Measurements from ENCODE around the gene RPGR.
A peak's percentile ranks its signal among the peaks of the same experiment; 100 is the strongest.

RPGR gene

GRCh38 chrX:38356401-38356800 is 29.1 kb upstream of the RPGR start:
- H3K36me3 ChIP-seq (ENCODE audit: control insufficient read depth, insufficient read depth, low read length): no peaks in the 10 kb centered on the region
- no peak overlapping the region for H3K27ac ChIP-seq (ENCODE audit: low read depth, low read length)
- H3K27me3 ChIP-seq (ENCODE audit: control insufficient read depth, insufficient read depth, low read length): no peaks in the 10 kb centered on the region
- no peak overlapping the region for H3K9ac ChIP-seq (ENCODE audit: low read length)
- no peak overlapping the region for H3K4me3 ChIP-seq (ENCODE audit: low read depth, low read length)
- H3K4me1 ChIP-seq (ENCODE audit: control insufficient read depth, insufficient read depth, low read length): no peaks in the 10 kb centered on the region
- H3K9me3 ChIP-seq (ENCODE audit: control insufficient read depth, insufficient read depth, low read depth, low read length): no peaks in the 10 kb centered on the region

DNA sequence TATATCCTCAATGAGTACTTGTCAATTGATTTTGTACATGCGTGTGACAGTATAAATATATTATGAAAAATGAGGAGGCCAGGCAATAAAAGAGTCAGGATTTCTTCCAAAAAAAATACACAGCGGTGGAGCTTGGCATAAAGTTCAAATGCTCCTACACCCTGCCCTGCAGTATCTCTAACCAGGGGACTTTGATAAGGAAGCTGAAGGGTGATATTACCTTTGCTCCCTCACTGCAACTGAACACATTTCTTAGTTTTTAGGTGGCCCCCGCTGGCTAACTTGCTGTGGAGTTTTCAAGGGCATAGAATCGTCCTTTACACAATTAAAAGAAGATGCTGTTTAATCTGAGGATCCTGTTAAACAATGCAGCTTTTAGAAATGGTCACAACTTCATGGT is 25.1 kb upstream of the RPGR start, which contains the start of gene OTC:
Gene OTC (plus strand): TSS at position 243 of the 400 bp plus-strand sequence. CDS start 93 bp downstream, at position 336.
- peaks cover 3% of the 10 kb centered on the region; the same call in 1 of the 2 replicates for H3K27me3 ChIP-seq (ENCODE audit: control insufficient read depth, insufficient read depth, low read length)
- peaks cover under 1% of the 10 kb centered on the region; the same call in 1 of the 2 replicates for H3K4me1 ChIP-seq (ENCODE audit: control insufficient read depth, insufficient read depth, low read length)
- H3K4me3 ChIP-seq (ENCODE audit: low read depth, low read length): no peak within 1 kb of the TSS
- no peaks in the 10 kb centered on the region for H3K9me3 ChIP-seq (ENCODE audit: control insufficient read depth, insufficient read depth, low read depth, low read length)
- no peak within 1 kb of the TSS for H3K27ac ChIP-seq (ENCODE audit: low read depth, low read length)
- no peaks in the 10 kb centered on the region for H3K36me3 ChIP-seq (ENCODE audit: control insufficient read depth, insufficient read depth, low read length)
- no peak within 1 kb of the TSS for H3K9ac ChIP-seq (ENCODE audit: low read length)

DNA sequence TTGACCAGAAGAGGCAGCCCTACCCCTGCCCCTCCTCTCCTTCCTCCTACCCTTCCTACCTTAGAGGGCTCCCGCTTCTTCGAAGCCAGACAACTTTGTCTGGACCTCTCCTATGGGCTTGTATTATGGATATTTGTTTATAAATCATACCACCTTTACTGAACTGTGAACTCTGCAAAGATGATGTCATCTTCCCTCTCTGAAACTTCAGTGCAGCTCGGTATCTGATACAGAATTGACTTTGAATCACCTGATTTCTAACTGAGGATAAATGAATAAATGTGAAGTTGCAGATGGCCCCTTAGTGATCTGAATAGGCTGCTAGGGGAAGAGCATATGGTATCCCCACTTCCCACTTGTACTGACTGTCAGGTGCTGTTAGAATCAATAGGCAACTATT is 24.0 kb upstream of the RPGR start:
- H3K27me3 ChIP-seq (ENCODE audit: control insufficient read depth, insufficient read depth, low read length): peaks cover 3% of the 10 kb centered on the region; the same call in 1 of the 2 replicates
- peaks cover 5% of the 10 kb centered on the region; the same call in 1 of the 2 replicates for H3K4me1 ChIP-seq (ENCODE audit: control insufficient read depth, insufficient read depth, low read length)
- H3K27ac ChIP-seq (ENCODE audit: low read depth, low read length): no peak overlapping the region
- H3K4me3 ChIP-seq (ENCODE audit: low read depth, low read length): no peak overlapping the region
- H3K9me3 ChIP-seq (ENCODE audit: control insufficient read depth, insufficient read depth, low read depth, low read length): no peaks in the 10 kb centered on the region
- no peak overlapping the region for H3K9ac ChIP-seq (ENCODE audit: low read length)
- no peaks in the 10 kb centered on the region for H3K36me3 ChIP-seq (ENCODE audit: control insufficient read depth, insufficient read depth, low read length)

DNA sequence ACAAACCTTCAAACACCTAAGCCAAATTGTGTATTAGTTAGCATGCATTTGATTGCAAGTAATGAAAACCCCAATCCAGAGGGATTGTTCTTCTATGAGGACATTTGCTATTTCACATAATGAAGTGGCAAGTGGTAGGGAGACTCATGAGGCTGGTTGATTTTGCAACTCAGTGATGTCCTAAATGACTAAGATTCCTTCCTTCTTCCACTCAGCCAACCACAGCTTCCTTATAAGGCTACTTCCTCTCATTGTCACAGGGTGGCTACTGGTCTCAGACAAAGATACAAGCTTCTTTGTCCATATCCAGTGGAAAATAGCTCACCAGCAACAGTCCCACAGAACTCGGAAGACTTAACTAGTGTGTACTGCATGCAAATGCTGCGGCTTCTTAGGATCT is 19.8 kb upstream of the RPGR start:
- Histone ChIP-seq H3K4me3 (ENCODE audit: low read depth, low read length) (no peak overlapping the region), H3K36me3 (ENCODE audit: control insufficient read depth, insufficient read depth, low read length) (no peaks in the 10 kb centered on the region), H3K4me1 (ENCODE audit: control insufficient read depth, insufficient read depth, low read length) (peaks cover 5% of the 10 kb centered on the region; the same call in 1 of the 2 replicates), H3K27me3 (ENCODE audit: control insufficient read depth, insufficient read depth, low read length) (peaks cover 3% of the 10 kb centered on the region; the same call in 1 of the 2 replicates), H3K27ac (ENCODE audit: low read depth, low read length) (no peak overlapping the region), H3K9me3 (ENCODE audit: control insufficient read depth, insufficient read depth, low read depth, low read length) (no peaks in the 10 kb centered on the region), H3K9ac (ENCODE audit: low read length) (no peak overlapping the region)

DNA sequence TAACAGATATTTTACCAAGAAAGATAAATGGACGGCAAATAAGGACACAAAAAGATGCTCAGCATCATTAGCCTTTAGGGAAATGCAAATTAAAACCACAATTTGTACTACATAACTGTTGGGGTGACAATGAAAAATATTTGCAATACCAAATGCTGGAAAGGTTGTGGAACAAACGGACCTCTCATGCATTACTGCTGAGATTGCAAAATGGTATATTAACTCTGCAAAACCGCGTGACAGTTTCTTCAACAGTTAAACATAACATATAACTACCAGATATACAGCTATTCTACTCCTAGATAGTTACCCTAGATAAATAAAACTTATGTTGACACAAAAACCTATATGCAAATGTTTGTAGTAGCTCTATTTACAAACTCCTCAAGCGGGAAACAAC is 18.8 kb upstream of the RPGR start:
- Histone ChIP-seq H3K36me3 (ENCODE audit: control insufficient read depth, insufficient read depth, low read length) (no peaks in the 10 kb centered on the region), H3K9ac (ENCODE audit: low read length) (no peak overlapping the region), H3K4me3 (ENCODE audit: low read depth, low read length) (no peak overlapping the region), H3K4me1 (ENCODE audit: control insufficient read depth, insufficient read depth, low read length) (peaks cover 5% of the 10 kb centered on the region; the same call in 1 of the 2 replicates), H3K27me3 (ENCODE audit: control insufficient read depth, insufficient read depth, low read length) (peaks cover 3% of the 10 kb centered on the region; the same call in 1 of the 2 replicates), H3K9me3 (ENCODE audit: control insufficient read depth, insufficient read depth, low read depth, low read length) (no peaks in the 10 kb centered on the region), H3K27ac (ENCODE audit: low read depth, low read length) (no peak overlapping the region)

DNA sequence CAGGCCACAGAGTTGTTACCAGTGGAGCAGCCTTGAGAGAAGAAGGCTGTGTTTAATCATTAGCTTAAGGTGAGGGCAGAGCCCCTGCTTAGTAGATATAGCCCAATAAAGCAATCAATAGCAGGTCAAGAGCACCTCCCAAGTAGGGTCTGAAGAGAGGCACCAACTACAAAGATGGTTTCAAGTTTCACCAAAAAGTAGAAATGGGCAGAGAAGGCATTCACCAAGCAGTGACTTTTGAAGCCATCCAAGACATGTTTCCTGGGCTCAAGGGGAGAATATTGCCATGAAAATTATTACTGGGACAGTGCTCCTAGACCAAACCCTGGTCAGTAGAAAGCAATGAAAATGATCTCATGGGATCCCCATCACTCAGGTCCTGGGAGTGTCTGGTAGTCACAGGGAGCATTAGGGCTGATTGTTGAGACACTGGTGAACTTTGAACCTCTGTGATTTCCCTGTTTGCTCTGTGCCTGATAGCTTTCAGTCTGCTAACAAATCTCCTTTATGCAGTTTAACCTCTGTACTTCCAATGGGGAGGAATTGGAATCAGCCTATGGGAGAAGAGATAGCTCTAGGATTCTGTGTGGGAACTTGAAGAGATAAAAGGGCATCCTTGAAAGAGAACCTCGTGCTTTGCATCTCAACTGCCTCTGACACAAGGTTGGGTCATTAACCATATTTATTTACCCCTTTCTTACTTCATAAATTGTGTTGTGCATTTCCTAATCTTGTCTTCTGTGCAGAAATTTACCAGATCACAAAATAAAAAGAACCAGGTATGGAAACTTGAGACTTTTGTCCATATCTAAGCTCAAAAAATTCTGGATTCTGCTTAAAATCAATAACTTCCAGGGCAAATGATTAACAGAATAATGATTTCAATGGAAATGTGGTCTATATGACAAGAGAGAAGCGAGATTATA is 15.8 kb upstream of the RPGR start:
- Histone ChIP-seq H3K4me1 (ENCODE audit: control insufficient read depth, insufficient read depth, low read length) (peaks cover 10% of the 10 kb centered on the region; the same call in 1 of the 2 replicates), H3K4me3 (ENCODE audit: low read depth, low read length) (no peak overlapping the region), H3K36me3 (ENCODE audit: control insufficient read depth, insufficient read depth, low read length) (no peaks in the 10 kb centered on the region), H3K9ac (ENCODE audit: low read length) (no peak overlapping the region), H3K27ac (ENCODE audit: low read depth, low read length) (no peak overlapping the region), H3K27me3 (ENCODE audit: control insufficient read depth, insufficient read depth, low read length) (no peaks in the 10 kb centered on the region; the same call in 1 of the 2 replicates), H3K9me3 (ENCODE audit: control insufficient read depth, insufficient read depth, low read depth, low read length) (no peaks in the 10 kb centered on the region)

DNA sequence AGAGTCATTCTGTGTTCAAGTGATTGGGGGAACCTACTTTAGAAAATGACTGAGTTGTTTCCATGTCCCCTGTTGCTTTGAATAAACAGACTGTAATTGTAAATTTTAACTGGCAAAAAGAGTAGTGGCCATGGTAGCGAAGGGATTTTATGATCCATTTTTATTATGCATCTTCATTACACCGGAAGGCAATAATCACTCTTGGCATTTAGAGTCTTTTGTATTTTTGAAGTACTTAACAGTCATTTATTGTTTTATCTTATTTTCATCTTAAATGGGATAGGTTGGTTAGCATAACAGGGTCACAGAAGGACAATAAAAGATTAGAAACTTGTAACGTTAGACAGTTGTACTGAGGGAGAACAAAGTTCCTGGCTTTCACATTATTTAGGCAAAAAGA is 14.1 kb upstream of the RPGR start:
- Histone ChIP-seq H3K9me3 (ENCODE audit: control insufficient read depth, insufficient read depth, low read depth, low read length) (no peaks in the 10 kb centered on the region), H3K27me3 (ENCODE audit: control insufficient read depth, insufficient read depth, low read length) (no peaks in the 10 kb centered on the region; the same call in 1 of the 2 replicates), H3K4me1 (ENCODE audit: control insufficient read depth, insufficient read depth, low read length) (0 out of 2 replicates have a peak, but pooled peaks cover 5% of the 10 kb centered on the region), H3K27ac (ENCODE audit: low read depth, low read length) (no peak overlapping the region), H3K36me3 (ENCODE audit: control insufficient read depth, insufficient read depth, low read length) (no peaks in the 10 kb centered on the region), H3K4me3 (ENCODE audit: low read depth, low read length) (no peak overlapping the region), H3K9ac (ENCODE audit: low read length) (no peak overlapping the region)

GRCh38 chrX:38336538-38337240 is 9.4 kb upstream of the RPGR start:
- H3K4me3 ChIP-seq (ENCODE audit: low read depth, low read length): no peak overlapping the region
- H3K4me1 ChIP-seq (ENCODE audit: control insufficient read depth, insufficient read depth, low read length): 0 out of 2 replicates have a peak, but pooled peaks cover 5% of the 10 kb centered on the region

GRCh38 chrX:38335382-38335781 is 8.1 kb upstream of the RPGR start:
- no peak overlapping the region for H3K27ac ChIP-seq (ENCODE audit: low read depth, low read length)
- H3K27me3 ChIP-seq (ENCODE audit: control insufficient read depth, insufficient read depth, low read length): peaks cover 3% of the 10 kb centered on the region
- H3K9ac ChIP-seq (ENCODE audit: low read length): no peak overlapping the region
- H3K4me3 ChIP-seq (ENCODE audit: low read depth, low read length): no peak overlapping the region
- H3K4me1 ChIP-seq (ENCODE audit: control insufficient read depth, insufficient read depth, low read length): 0 out of 2 replicates have a peak, but pooled peaks cover 5% of the 10 kb centered on the region
- no peaks in the 10 kb centered on the region for H3K36me3 ChIP-seq (ENCODE audit: control insufficient read depth, insufficient read depth, low read length)
- H3K9me3 ChIP-seq (ENCODE audit: control insufficient read depth, insufficient read depth, low read depth, low read length): no peaks in the 10 kb centered on the region

More at GRCh38 chrX:38336538-38337240, 9.4 kb upstream of the RPGR start:
- Histone ChIP-seq H3K9me3 (ENCODE audit: control insufficient read depth, insufficient read depth, low read depth, low read length) (no peaks in the 10 kb centered on the region), H3K27me3 (ENCODE audit: control insufficient read depth, insufficient read depth, low read length) (peaks cover 3% of the 10 kb centered on the region), H3K27ac (ENCODE audit: low read depth, low read length) (no peak overlapping the region), H3K9ac (ENCODE audit: low read length) (no peak overlapping the region), H3K36me3 (ENCODE audit: control insufficient read depth, insufficient read depth, low read length) (no peaks in the 10 kb centered on the region)

DNA sequence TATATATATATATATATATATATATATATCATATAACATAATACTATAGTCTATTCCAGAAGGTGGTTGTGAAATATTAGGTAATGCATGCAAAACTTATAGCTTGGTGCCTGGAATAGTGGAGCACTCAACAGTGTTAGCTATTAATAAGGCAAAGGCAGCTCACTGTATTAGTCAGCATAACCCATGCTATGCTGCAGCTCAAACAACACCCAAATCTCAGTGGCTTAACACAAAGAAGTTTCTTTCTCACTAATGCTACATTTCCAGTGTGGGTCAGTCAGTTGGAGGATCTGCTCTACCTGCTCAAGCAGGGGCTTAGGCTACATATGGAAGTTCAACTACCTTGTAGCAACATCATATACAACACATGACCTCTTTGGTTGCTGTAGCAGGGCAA is 5.2 kb upstream of the RPGR start:
- H3K9ac ChIP-seq (ENCODE audit: low read length): no peak overlapping the region
- H3K27ac ChIP-seq (ENCODE audit: low read depth, low read length): no peak overlapping the region
- H3K4me3 ChIP-seq (ENCODE audit: low read depth, low read length): no peak overlapping the region
- H3K27me3 ChIP-seq (ENCODE audit: control insufficient read depth, insufficient read depth, low read length): peaks cover 3% of the 10 kb centered on the region
- no peaks in the 10 kb centered on the region for H3K9me3 ChIP-seq (ENCODE audit: control insufficient read depth, insufficient read depth, low read depth, low read length)
- H3K36me3 ChIP-seq (ENCODE audit: control insufficient read depth, insufficient read depth, low read length): no peaks in the 10 kb centered on the region
- peaks cover 3% of the 10 kb centered on the region; the same call in 1 of the 2 replicates for H3K4me1 ChIP-seq (ENCODE audit: control insufficient read depth, insufficient read depth, low read length)

- Histone ChIP-seq H3K4me3 (ENCODE audit: low read depth, low read length) (peak overlapping the region; percentile 95), H3K27me3 (ENCODE audit: control insufficient read depth, insufficient read depth, low read length) (peaks cover 2% of the 10 kb centered on the region), H3K9ac (ENCODE audit: low read length) (no peak overlapping the region), H3K4me1 (ENCODE audit: control insufficient read depth, insufficient read depth, low read length) (peaks cover 3% of the 10 kb centered on the region; the same call in 1 of the 2 replicates), H3K36me3 (ENCODE audit: control insufficient read depth, insufficient read depth, low read length) (no peaks in the 10 kb centered on the region), H3K27ac (ENCODE audit: low read depth, low read length) (no peak overlapping the region), H3K9me3 (ENCODE audit: control insufficient read depth, insufficient read depth, low read depth, low read length) (no peaks in the 10 kb centered on the region)
These were observed 419 bp upstream of the RPGR start for GRCh38 chrX:38327775-38328081.
